ENCODE data around the gene STK38.
A peak's percentile ranks its signal among the peaks of the same experiment; 100 is the strongest.

The STK38 gene

GRCh38 chr6:36519352-36519751, 27.9 kb downstream of the STK38 start:
- DNase-seq = no peak

- no peak for DNase-seq
Observed at GRCh38 chr6:36517408-36517807, 29.9 kb downstream of the STK38 start.

- DNase-seq = no peak
Observed at GRCh38 chr6:36516988-36517387, 30.3 kb downstream of the STK38 start.

- no peak for DNase-seq
Observed at GRCh38 chr6:36516559-36516958, 30.7 kb downstream of the STK38 start.

- DNase-seq = no peak
Observed at GRCh38 chr6:36515844-36516243, 31.4 kb downstream of the STK38 start.

GRCh38 chr6:36514554-36515456, 32.5 kb downstream of the STK38 start:
- DNase-seq = no peak

- DNase-seq = no peak
Observed at GRCh38 chr6:36510365-36510764, 36.9 kb downstream of the STK38 start.

GRCh38 chr6:36508532-36508931, 38.7 kb downstream of the STK38 start:
- no peak for DNase-seq

GRCh38 chr6:36506611-36507010, 40.7 kb downstream of the STK38 start:
- no peak for DNase-seq

GRCh38 chr6:36505744-36506534, 41.3 kb downstream of the STK38 start:
- no peak for DNase-seq

GRCh38 chr6:36504982-36505381, 42.3 kb downstream of the STK38 start:
- peak in 1 of 4 experiments; percentile 18 for DNase-seq

- DNase-seq = no peak
Observed at GRCh38 chr6:36504181-36504580, 43.1 kb downstream of the STK38 start.

- no peak for DNase-seq
Observed at GRCh38 chr6:36501686-36502085, 45.6 kb downstream of the STK38 start.

GRCh38 chr6:36499918-36500317, 47.4 kb downstream of the STK38 start:
- no peak for DNase-seq

- no peak for DNase-seq
Observed at GRCh38 chr6:36495086-36495485, 52.2 kb downstream of the STK38 start.

GRCh38 chr6:36493859-36494258, 53.4 kb downstream of the STK38 start:
- peak; percentile 63 to 88 (median 76) for DNase-seq

- peak; percentile 13 to 53 (median 45) for DNase-seq
Observed at GRCh38 chr6:36493319-36493718, 54.0 kb downstream of the STK38 start.

- peak; percentile 44 to 72 (median 65) for DNase-seq
Observed at GRCh38 chr6:36492621-36493020, 54.7 kb downstream of the STK38 start.

GRCh38 chr6:36492092-36492491, 55.2 kb downstream of the STK38 start:
- no peak for DNase-seq

- no peak for DNase-seq
Observed at GRCh38 chr6:36491378-36491965, 55.8 kb downstream of the STK38 start.

- no peak for DNase-seq
Observed at GRCh38 chr6:36489426-36489825, 57.9 kb downstream of the STK38 start.

- no peak for DNase-seq
Observed at GRCh38 chr6:36488221-36488620, 59.1 kb downstream of the STK38 start.

GRCh38 chr6:36487698-36488097, 59.6 kb downstream of the STK38 start:
- DNase-seq = no peak
